GM10248 (cell line): ENCODE data around the gene DERL3.
A peak's percentile ranks its signal among the peaks of the same experiment; 100 is the strongest.

Experiments used
- CTCF ChIA-PET: fragments of 300-600 bp; sonication (Branson Sonifier 250); formaldehyde crosslinking; extraction: SDS; loops from one replicate; lab custom pipeline; 2021; ENCODE audit warnings: antibody characterized with exemption; lab: Yijun Ruan, JAX
- POLR2A ChIA-PET: fragments of 350-650 bp; sonication (Branson Sonifier 250); formaldehyde crosslinking; extraction: SDS; loops from one replicate; lab custom pipeline; 2020; ENCODE audit warnings: antibody characterized with exemption; lab: Yijun Ruan, JAX
- DNase-seq: peaks from one replicate; pipeline ENCODE4 v3.0.0; 2012; ENCODE audit errors: extremely low spot score
- TF ChIP-seq, protein P1 (sequence below): IDR thresholded peaks from 2 replicates; pipeline ENCODE4 v1.5.1; 2012; ENCODE audit warnings: mild to moderate bottlenecking, low read depth; ENCODE audit errors: extremely low read depth, missing control alignments, control extremely low read depth

Gene DERL3

DNA sequence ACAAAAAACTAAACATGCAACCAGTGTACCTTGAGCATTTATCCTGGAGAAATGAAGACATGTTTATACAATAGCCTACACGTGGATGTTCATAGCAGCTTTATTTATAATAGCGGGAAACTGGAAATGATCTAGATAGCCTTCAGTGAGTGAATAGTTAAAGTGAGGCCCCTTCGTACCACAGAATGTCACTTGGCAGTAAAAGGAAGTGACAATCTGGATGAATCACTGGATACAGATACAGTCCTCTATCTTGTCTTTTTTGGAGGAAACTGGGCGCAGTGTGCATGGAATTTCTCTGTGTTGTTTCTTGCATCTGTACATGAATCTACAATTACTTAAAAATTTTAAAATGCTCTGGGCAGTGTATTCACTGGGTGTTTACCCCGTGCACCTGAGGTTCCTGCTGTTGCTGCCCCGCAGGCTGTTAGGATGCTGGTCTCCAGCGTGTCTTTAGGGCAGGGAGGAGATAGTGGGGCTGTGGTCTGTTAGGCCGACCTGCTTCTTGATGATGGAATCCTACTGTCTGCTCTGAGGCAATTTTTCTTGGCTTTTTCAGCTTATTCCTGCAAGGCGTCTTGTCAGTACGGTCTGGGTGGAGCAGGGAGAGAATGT, 23.2 kb downstream of the DERL3 start:
- DNase-seq = no peak
- TF ChIP-seq, protein P1, sequence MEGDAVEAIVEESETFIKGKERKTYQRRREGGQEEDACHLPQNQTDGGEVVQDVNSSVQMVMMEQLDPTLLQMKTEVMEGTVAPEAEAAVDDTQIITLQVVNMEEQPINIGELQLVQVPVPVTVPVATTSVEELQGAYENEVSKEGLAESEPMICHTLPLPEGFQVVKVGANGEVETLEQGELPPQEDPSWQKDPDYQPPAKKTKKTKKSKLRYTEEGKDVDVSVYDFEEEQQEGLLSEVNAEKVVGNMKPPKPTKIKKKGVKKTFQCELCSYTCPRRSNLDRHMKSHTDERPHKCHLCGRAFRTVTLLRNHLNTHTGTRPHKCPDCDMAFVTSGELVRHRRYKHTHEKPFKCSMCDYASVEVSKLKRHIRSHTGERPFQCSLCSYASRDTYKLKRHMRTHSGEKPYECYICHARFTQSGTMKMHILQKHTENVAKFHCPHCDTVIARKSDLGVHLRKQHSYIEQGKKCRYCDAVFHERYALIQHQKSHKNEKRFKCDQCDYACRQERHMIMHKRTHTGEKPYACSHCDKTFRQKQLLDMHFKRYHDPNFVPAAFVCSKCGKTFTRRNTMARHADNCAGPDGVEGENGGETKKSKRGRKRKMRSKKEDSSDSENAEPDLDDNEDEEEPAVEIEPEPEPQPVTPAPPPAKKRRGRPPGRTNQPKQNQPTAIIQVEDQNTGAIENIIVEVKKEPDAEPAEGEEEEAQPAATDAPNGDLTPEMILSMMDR = no peak
- ChIA-PET CTCF (interaction anchor here (0.8 to 1.8 kb wide), 2 partner anchors 11 to 45 kb away, joined by 3 to 4 read pairs; no protein-coding TSS in a partner anchor), POLR2A (interaction anchor here (0.8 kb wide), 1 partner anchor 16 kb away, joined by 3 read pairs; no protein-coding TSS in a partner anchor)

DNA sequence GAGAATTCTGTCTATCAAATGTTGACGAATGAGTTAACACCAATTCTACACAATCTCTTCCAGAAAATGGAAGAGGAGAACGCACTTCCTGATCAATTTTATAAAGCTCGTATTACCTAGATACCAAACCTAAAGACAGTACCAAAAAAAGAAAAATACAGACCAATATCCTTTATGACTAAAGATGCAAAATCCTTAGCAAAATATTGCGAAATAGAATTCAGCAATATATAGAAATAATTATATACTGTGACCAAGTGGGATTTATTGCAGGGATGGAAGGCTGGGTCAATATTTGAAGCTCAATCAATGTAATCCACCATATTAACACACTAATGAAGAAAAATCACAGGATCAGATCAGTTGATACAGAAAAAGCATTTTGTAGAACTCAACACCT, 26.4 kb downstream of the DERL3 start:
- TF ChIP-seq, protein P1 = no peak
- ChIA-PET CTCF (interaction anchor here (1.3 to 1.9 kb wide), 4 partner anchors 8 to 77 kb away, joined by 3 to 6 read pairs (median 3); no protein-coding TSS in a partner anchor), POLR2A (no interaction called here)
- DNase-seq = no peak

DNA sequence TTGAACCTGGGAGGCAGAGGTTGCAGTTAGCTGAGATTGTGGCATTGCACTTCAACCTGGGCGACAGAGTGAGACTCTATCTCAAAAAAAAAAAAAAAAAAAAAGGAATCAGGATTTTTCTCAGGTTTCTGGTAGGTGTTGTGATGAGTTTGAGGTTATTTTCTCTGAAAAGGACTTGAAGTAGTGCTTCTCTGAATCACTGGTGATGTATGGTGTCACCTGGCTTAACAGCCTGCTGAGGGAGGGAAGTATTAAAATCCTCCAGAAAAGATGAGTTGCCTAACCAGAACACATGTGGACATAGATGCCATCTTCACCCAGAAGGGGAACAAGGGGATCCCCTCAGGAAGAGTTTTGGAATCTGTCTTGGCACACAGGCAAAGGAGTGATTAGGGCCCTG, 32.0 kb downstream of the DERL3 start:
- POLR2A ChIA-PET = no interaction called here
- TF ChIP-seq, protein P1 = no peak
- CTCF ChIA-PET = interaction anchor here (2.1 to 2.7 kb wide), 2 partner anchors 36 to 43 kb away, joined by 6 to 11 read pairs; no protein-coding TSS in a partner anchor
- no peak for DNase-seq

DNA sequence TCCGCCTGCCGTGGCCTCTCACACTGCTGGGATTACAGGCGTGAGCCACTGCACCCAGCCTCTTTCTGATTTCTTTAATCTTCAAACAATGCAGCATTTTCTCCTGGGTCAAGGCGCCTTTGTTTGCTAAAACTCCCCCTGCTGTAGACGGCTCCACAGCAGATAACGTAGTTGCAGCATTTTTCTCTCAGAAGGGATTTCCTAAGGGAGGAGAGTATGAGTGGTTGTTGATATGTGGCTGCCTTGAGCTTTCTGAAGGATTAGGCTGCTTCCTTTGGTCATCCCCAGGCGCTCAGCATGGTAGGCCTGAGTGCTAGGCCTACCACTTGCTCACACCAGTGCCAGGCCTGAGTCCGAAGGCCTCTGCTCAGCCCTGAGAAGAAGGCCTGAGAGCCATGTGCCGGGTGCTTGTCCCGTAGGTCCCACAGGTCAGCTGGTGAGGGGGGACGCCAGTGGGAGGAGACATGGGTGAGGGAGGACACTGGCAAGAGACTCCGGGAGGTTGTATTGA, 34.0 kb downstream of the DERL3 start:
- no peak for DNase-seq
- TF ChIP-seq, protein P1 = no peak
- ChIA-PET CTCF (interaction anchor here (1.2 to 3.2 kb wide), 6 partner anchors 8 to 47 kb away, joined by 3 to 9 read pairs (median 4); no protein-coding TSS in a partner anchor), POLR2A (no interaction called here)

DNA sequence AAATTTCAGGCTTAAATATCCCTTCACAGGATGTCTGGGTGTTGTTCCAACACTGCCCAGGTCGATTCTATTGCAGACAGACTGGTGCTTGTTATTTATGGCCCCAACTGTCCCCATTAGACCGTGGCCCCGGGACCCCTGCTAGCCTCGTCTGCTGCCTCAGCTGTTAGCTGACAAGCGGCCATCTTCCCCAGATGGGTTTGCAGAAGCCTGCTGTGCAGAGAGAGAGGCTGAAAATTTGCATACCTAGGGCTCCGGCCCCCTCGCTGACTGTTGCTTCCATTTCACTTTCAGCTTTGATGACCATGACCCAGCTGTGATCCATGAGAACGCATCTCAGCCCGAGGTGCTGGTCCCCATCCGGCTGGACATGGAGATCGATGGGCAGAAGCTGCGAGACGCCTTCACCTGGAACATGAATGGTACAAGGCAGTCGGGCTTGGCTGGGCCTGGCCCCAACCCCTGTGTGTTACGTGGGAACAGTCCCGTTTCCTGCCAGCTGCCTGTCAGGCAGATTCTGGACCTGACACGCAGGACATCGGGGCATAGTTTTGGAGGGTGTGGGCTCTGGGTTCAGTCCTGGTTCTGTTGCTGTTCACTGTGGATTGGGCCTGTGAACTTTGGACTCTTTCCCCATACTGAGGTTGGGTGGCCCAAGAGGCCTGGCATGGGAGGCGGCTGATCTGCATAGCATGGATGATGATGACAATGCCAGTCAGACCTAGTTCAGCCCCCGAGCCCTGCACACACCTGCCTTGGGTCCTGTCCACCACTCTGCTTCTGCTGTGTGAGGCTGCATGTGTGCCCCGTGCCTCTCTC, 35.6 kb downstream of the DERL3 start:
- POLR2A ChIA-PET = interaction anchor here (0.5 to 0.9 kb wide), 2 partner anchors 16 to 790 kb away, joined by 3 to 4 read pairs; no protein-coding TSS in a partner anchor
- CTCF ChIA-PET = interaction anchor here (0.9 to 3.2 kb wide), 3 partner anchors 18 to 46 kb away, joined by 3 to 9 read pairs (median 3); no protein-coding TSS in a partner anchor
- peak; percentile 58 for DNase-seq
- TF ChIP-seq, protein P1 = no peak

DNA sequence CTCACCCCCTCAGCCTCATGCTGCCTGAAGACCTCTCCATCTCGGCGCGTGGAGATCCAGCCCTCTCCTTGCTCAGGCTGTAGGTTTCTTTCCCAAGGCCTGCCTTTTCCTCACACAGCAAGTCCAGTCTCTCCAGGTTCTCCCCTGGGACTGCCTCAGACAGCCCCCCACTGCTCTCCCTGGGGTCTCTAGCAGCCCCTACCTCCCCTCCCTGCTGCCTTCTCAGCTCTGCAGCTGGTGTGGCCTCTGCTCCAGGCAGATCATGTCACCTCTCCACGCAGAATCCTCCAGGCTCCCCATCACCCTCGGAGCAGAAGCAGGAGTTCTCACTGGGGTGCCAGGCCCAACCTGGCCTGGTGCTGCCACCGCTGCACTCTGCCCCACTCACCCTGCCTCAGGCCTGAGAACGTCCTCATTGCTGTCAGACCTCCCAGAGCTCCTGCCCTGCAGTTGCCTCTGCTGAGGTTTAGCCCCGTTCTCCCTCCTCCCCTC, 36.9 kb downstream of the DERL3 start:
- TF ChIP-seq, protein P1 = no peak
- ChIA-PET POLR2A (no interaction called here), CTCF (interaction anchor here (1.4 to 3.2 kb wide), 2 partner anchors 13 to 47 kb away, joined by 4 to 9 read pairs; no protein-coding TSS in a partner anchor)
- DNase-seq = no peak
